Stomach (tissue), 9 donors: ENCODE data around the gene PLP2. TPM values are rescaled to one million over a fixed set of nuclear protein-coding genes. Genes with fewer than 3 reads are reported as not detected.

Experiments
- DNase-seq, 2 donors: peaks; one replicate each; pipeline versions ENCODE4 v3.0.0 to v3.0.0-alpha.2; 2013 to 2019
- H3K27ac ChIP-seq, 5 donors: fragments of 200-600 bp in 4 of 5; sonication (generic) in 4 of 5; one replicate each; pipeline ENCODE4 v1.5.1; 2013 to 2019; ENCODE audit warnings: mild to moderate bottlenecking in 1 of 5, moderate library complexity in 1 of 5
- H3K27me3 ChIP-seq, 3 donors: fragments of 200-600 bp; sonication (generic); one replicate each; pipeline ENCODE4 v1.5.1; 2017 to 2019; ENCODE audit warnings: mixed run types in 1 of 3
- H3K36me3 ChIP-seq, 4 donors: fragments of 200-600 bp; sonication (generic); 1 replicate in 3 of 4; 2 replicates in 1 of 4; pipeline ENCODE4 v1.5.1; 2016 to 2019
- H3K4me1 ChIP-seq, 4 donors: fragments of 200-600 bp; sonication (generic); one replicate each; pipeline ENCODE4 v1.5.1; 2016 to 2019
- H3K4me3 ChIP-seq, 4 donors: fragments of 200-600 bp; sonication (generic) in 3 of 4; one replicate each; pipeline ENCODE4 v1.5.1; 2016 to 2019; ENCODE audit warnings: mild to moderate bottlenecking in 1 of 4
- H3K9me3 ChIP-seq, 4 donors: fragments of 200-600 bp; sonication (generic); one replicate each; pipeline ENCODE4 v1.5.1; 2016 to 2019
- CTCF ChIP-seq, 7 experiments: fragments of 450-650 bp in 4 of 7; fragments of 200-600 bp in 3 of 7; sonication (generic) in 3 of 7; IDR thresholded peaks; one replicate each; pipeline ENCODE4 v1.5.1; 2016 to 2019; ENCODE audit warnings: antibody characterized with exemption in 7 of 7, control low read depth in 2 of 7, mild to moderate bottlenecking in 1 of 7
- EP300 ChIP-seq: sonication (generic); formaldehyde crosslinking; IDR thresholded peaks from one replicate; pipeline ENCODE4 v1.6.1; 2017; ENCODE audit warnings: antibody characterized with exemption
- POLR2A ChIP-seq, 4 donors: fragments of 450-650 bp; IDR thresholded peaks; one replicate each; pipeline ENCODE4 v1.6.1; 2016; ENCODE audit warnings: antibody characterized with exemption in 4 of 4, control low read depth in 2 of 4, mild to moderate bottlenecking in 1 of 4, moderate library complexity in 1 of 4
- POLR2AphosphoS5 ChIP-seq, 3 donors: sonication (generic); formaldehyde crosslinking; IDR thresholded peaks; one replicate each; pipeline ENCODE4 v1.6.1; 2016; ENCODE audit warnings: antibody characterized with exemption in 3 of 3
- WGBS, 5 donors: extraction: QIAGEN DNeasy Blood & Tissue Kit in 3 of 5; methylation state at CpG; one replicate each; pipeline versions ENCODE4 v1.1.5 to v1.1.7; 2013 to 2018; 5-methylcytosine and 5-hydroxymethylcytosine counted together
- intact Hi-C: fragments of 100-400 bp; cut with DNase I; formaldehyde crosslinking; loops from one replicate; pipeline ENCODE4 v1.15.1; 2023; ENCODE audit warnings: low total_unique reads
- polyA plus RNA-seq, 3 donors: library from polyadenylated mRNA; stranded (reverse); fragments of 200-250 nt; gene quantifications; one replicate each; pipeline ENCODE4 v1.2.3, GENCODE V29; 2013
- total RNA-seq, 5 donors: library from RNA; depleted of rRNA; stranded (reverse); fragments of >200 nt; gene quantifications; one replicate each; pipeline versions ENCODE4 v1.1.0 to v1.2.3, GENCODE V29; 2014 to 2016
- donor health status: healthy with polysubstance abuse.
- donor health status: Bipolar disorder and iron deficiency.
- donor health status: healthy.

The PLP2 gene
- total and polyA plus RNA-seq, 8 donors = 14.0 to 323 (median 66.6) TPM

- 11 to 45% (median 15%) methylated on average over 12 of the region's 12 CpGs for WGBS, 5 donors
- no peak for DNase-seq
- Histone ChIP-seq H3K4me1 (peaks cover 0 to 22% (median 10%) of the 10 kb centered on the region in 4 donors), H3K27ac (no peak overlapping the region), H3K4me3 (no peak overlapping the region), H3K9me3 (no peaks in the 10 kb centered on the region), H3K27me3 (peaks cover 0 to 9% (median 0%) of the 10 kb centered on the region in 3 donors), H3K36me3 (no peaks in the 10 kb centered on the region)
- TF ChIP-seq CTCF (IDR thresholded peaks at IDR 0.05) = no peak
- TF ChIP-seq POLR2AphosphoS5 (IDR thresholded peaks at IDR 0.05) = no peak
- no peak for TF ChIP-seq EP300
- TF ChIP-seq POLR2A (IDR thresholded peaks at IDR 0.05) = no peak
- intact Hi-C loops = no loop called here
Observed at GRCh38 chrX:49198540-49199314, 27.0 kb downstream of the PLP2 start.

- WGBS, 5 donors = 4 to 48% (median 13%) methylated on average over 11 of the region's 11 CpGs
- no peak for TF ChIP-seq POLR2AphosphoS5 (IDR thresholded peaks at IDR 0.05)
- no peak for TF ChIP-seq EP300
- no peak for TF ChIP-seq POLR2A (IDR thresholded peaks at IDR 0.05)
- TF ChIP-seq CTCF (IDR thresholded peaks at IDR 0.05) = no peak
- no peak overlapping the region for H3K27ac ChIP-seq
- intact Hi-C loops = no loop called here
- H3K4me1 ChIP-seq = peaks cover 0 to 22% (median 10%) of the 10 kb centered on the region in 4 donors
- H3K4me3 ChIP-seq = peak overlapping the region in 1 of 4 donors; percentile 44
- peaks cover 0 to 9% (median 0%) of the 10 kb centered on the region in 3 donors for H3K27me3 ChIP-seq
- H3K9me3 ChIP-seq = no peaks in the 10 kb centered on the region
- no peaks in the 10 kb centered on the region for H3K36me3 ChIP-seq
- DNase-seq = no peak
Observed at GRCh38 chrX:49199315-49199595, 27.6 kb downstream of the PLP2 start.

GRCh38 chrX:49199906-49200771 is 28.4 kb downstream of the PLP2 start, which contains the start of gene SYP:
SYP (minus strand) TSS chrX:49200193; CDS start chrX:49200186, 7 bp downstream.
- WGBS, 5 donors = 0 to 29% (median 2%) methylated on average over 11 to 61 of the region's 61 CpGs
- Histone ChIP-seq H3K27ac (peak within 1 kb of the TSS in 4 of 5 donors; percentile 53 to 72 (median 65)), H3K4me1 (peaks cover 0 to 22% (median 10%) of the 10 kb centered on the region in 4 donors), H3K9me3 (no peaks in the 10 kb centered on the region), H3K27me3 (peaks cover 0 to 9% (median 0%) of the 10 kb centered on the region in 3 donors), H3K36me3 (no peaks in the 10 kb centered on the region), H3K4me3 (peak within 1 kb of the TSS; percentile 33 to 44 (median 42))
- peak; percentile 91 to 95 for DNase-seq
- intact Hi-C loops = no loop called here
- TF ChIP-seq EP300 (no peak), POLR2AphosphoS5 (IDR thresholded peaks at IDR 0.05) (peak in 2 of 3 donors; percentile 80 to 84), POLR2A (IDR thresholded peaks at IDR 0.05) (no peak), CTCF (IDR thresholded peaks at IDR 0.05) (no peak)

- intact Hi-C loops = no loop called here
- Histone ChIP-seq H3K27me3 (peaks cover 0 to 14% (median 0%) of the 10 kb centered on the region in 3 donors), H3K4me1 (peaks cover 0 to 22% (median 10%) of the 10 kb centered on the region in 4 donors), H3K9me3 (no peaks in the 10 kb centered on the region), H3K27ac (no peak overlapping the region), H3K36me3 (no peaks in the 10 kb centered on the region), H3K4me3 (no peak overlapping the region)
- peak in 1 of 2 donors; percentile 34 for DNase-seq
- 28 to 61% (median 46%) methylated on average over 2 of the region's 2 CpGs for WGBS, 5 donors
- TF ChIP-seq CTCF (IDR thresholded peaks at IDR 0.05) (no peak), POLR2A (IDR thresholded peaks at IDR 0.05) (no peak), EP300 (no peak), POLR2AphosphoS5 (IDR thresholded peaks at IDR 0.05) (no peak)
Observed at GRCh38 chrX:49202022-49202421, 30.3 kb downstream of the PLP2 start.
